PC-9 (cell line): Measurements from ENCODE around the gene TOM1L2.

Experiments
- EZH2 ChIP-seq: fragments of 200-600 bp; sonication (generic); IDR thresholded peaks from 2 replicates; pipeline ENCODE4 v1.8.0; 2017; ENCODE audit warnings: antibody characterized with exemption, low read depth
- TF ChIP-seq, protein P1 (sequence below): fragments of 200-600 bp; sonication (generic); conservative IDR thresholded peaks from 2 replicates; pipeline ENCODE4 v1.6.1; 2017; ENCODE audit warnings: mixed run types, antibody characterized with exemption, mild to moderate bottlenecking, moderate library complexity

DNA sequence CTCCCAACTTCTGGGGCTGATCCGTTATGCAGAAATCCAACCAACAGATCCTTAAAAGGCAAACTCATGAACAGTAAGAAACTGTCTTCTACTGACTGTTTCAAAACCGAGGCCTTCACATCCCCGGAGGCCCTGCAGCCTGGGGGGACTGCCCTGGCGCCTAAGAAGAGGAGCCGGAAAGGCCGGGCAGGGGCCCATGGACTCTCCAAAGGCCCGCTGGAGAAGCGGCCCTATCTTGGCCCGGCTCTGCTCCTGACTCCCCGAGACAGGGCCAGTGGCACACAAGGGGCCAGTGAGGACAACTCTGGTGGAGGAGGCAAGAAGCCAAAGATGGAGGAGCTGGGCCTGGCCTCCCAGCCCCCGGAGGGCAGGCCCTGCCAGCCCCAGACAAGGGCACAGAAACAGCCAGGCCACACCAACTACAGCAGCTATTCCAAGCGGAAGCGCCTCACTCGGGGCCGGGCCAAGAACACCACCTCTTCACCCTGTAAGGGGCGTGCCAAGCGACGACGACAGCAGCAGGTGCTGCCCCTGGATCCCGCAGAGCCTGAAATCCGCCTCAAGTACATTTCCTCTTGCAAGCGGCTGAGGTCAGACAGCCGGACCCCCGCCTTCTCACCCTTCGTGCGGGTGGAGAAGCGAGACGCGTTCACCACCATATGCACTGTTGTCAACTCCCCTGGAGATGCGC lies 174.9 kb downstream of the TOM1L2 start:
- TF ChIP-seq, protein P1, sequence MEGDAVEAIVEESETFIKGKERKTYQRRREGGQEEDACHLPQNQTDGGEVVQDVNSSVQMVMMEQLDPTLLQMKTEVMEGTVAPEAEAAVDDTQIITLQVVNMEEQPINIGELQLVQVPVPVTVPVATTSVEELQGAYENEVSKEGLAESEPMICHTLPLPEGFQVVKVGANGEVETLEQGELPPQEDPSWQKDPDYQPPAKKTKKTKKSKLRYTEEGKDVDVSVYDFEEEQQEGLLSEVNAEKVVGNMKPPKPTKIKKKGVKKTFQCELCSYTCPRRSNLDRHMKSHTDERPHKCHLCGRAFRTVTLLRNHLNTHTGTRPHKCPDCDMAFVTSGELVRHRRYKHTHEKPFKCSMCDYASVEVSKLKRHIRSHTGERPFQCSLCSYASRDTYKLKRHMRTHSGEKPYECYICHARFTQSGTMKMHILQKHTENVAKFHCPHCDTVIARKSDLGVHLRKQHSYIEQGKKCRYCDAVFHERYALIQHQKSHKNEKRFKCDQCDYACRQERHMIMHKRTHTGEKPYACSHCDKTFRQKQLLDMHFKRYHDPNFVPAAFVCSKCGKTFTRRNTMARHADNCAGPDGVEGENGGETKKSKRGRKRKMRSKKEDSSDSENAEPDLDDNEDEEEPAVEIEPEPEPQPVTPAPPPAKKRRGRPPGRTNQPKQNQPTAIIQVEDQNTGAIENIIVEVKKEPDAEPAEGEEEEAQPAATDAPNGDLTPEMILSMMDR: no peak
- no peak for TF ChIP-seq EZH2
